Hematopoietic multipotent progenitor cell (in vitro differentiated cells): ENCODE data around the gene MED17. TPM values are rescaled to one million over a fixed set of nuclear protein-coding genes. Genes with fewer than 3 reads are reported as not detected.

Experiments used
- DNase-seq, 3 donors: peaks; one replicate each; pipeline ENCODE4 v3.0.0-alpha.2; 2011 to 2015; ENCODE audit warnings: low read depth in 2 of 3, low spot score in 2 of 3
- total RNA-seq: library from RNA; depleted of rRNA; stranded (reverse); fragments of >200 nt; gene quantifications from one replicate; pipeline ENCODE4 v1.2.3, GENCODE V29; 2012

MED17 gene, protein sequence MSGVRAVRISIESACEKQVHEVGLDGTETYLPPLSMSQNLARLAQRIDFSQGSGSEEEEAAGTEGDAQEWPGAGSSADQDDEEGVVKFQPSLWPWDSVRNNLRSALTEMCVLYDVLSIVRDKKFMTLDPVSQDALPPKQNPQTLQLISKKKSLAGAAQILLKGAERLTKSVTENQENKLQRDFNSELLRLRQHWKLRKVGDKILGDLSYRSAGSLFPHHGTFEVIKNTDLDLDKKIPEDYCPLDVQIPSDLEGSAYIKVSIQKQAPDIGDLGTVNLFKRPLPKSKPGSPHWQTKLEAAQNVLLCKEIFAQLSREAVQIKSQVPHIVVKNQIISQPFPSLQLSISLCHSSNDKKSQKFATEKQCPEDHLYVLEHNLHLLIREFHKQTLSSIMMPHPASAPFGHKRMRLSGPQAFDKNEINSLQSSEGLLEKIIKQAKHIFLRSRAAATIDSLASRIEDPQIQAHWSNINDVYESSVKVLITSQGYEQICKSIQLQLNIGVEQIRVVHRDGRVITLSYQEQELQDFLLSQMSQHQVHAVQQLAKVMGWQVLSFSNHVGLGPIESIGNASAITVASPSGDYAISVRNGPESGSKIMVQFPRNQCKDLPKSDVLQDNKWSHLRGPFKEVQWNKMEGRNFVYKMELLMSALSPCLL
- 41.5 TPM for total RNA-seq

DNA sequence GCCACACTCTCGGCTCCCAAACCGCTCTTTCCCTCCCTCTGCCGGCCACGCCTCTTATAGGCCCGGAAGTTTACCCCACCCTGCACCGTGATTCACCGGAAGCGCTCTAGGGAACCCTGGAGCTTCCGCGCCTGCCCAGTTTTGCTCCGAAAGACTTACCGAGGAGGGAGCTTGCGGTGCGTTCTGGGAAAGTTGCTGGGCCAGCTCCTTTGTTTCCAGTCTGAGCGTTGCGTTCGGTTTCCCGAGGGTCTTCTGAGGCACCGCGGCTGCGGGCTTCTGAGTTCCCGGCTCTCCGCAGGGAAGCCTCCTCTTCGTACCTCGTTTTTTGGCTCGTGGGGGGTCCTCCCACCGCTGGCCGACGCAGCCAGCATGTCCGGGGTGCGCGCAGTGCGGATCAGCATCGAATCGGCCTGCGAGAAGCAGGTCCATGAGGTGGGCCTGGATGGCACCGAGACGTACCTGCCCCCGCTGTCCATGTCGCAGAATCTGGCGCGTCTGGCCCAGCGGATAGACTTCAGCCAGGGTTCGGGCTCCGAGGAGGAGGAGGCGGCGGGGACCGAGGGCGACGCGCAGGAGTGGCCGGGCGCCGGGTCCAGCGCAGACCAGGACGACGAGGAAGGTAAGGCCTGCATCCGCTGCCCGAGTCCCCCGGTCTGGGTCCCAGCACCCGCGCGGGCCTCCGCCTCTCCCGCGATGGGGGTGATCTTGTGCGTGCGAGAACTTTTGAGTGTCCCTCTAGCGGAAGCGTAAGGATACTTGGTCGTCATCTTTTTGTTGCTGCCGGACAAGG lies at the start of gene MED17:
Gene MED17, plus strand, starts transcription at position 138 of the 790 bp plus-strand sequence. Its CDS starts 232 bp downstream, at position 370.
- peak; percentile 70 to 93 (median 92) for DNase-seq

DNA sequence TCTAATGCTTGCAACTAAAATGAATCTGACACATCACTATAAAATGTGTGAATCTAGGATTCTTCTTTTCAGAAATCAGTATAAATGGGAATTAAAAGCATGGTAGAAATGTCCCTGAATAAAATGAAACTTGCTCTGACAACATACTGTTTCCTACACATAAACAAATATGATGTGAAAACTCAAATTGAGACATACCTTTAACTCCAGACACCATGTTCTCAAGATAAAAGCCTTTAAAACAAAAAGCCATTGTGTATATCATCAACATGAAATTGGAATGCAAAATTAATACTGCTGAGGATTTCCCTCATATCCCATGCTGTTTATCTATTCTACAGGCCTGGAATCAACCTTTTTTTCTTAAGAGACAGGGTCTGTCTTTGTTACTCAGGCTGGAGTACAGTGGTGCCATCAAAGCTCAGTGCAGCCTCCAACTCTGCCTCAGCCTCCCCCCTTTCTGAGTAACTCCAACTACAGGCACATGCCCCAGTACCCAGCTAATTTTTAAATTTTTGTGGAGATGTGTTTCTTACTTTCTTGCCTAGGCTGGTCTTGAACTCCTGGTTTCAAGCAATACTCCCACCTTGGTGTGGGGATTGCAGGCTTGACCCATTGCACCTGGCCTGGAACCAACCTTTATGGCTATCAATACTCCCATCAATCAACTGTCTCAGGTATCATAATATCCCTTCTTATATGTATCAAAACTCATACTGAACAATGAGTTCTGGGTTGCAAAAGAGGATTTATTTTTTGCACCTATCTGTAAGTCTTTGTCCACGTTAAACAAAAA lies 49.5 kb upstream of the MED17 start:
- no peak for DNase-seq

GRCh38 chr11:93735627-93736026 lies 48.5 kb upstream of the MED17 start:
- DNase-seq, result no peak

GRCh38 chr11:93736129-93736528 lies 48.0 kb upstream of the MED17 start:
- no peak for DNase-seq

- DNase-seq, result peak in 1 of 3 donors; percentile 21
Measured at GRCh38 chr11:93737904-93738612, 46.0 kb upstream of the MED17 start.

DNA sequence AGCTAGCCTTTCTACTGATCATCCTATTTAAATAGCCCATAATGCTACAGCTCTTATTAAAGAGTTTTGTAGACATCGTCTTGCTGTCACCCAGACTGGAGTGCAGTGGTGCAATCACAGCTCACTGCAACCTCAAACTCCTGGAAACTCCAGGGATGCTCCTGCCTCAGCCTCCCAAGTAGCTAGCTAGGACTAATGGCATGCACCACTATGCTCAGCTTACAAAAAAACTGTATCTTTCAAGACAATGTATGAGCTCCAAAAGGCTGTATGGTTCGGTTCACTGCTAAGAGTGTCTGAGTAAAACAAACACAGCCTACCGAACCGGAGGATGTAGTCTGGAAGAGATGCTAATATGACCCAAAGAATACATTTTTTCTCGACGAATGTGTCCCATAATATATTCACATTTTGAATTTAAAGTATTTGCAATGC lies 45.4 kb upstream of the MED17 start:
- no peak for DNase-seq

DNA sequence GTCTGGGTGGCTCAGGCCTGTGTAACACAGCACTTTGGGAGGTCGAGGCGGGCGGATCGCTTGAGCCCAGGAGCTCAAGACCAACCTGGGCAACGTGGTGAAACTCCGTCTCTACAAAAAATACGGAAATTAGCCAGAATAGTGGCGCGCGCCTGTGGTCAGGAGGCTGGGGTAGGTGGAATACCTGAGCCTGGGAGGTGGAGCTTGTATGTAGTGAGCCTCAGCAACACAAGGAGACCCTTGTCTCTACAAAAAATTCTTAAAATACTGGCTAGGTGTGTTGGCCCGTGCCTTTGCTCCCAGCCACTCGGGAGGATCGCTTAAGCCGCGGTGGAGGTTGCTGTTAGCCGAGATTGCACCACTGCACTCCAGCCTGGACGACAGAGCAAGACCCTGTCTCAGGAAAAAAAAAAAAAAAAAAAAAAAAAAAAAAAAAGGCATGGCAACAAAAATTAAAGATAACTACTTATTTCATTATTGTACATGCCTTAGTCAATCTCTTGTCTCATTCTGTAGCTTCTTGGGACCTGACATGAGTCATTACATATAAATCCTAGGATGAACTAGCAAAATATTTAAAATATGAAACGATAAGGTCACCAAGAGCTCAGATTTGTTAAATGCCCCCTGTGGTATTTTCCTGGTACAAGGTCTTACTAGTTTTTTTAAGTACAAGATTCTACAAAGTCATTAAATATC lies 43.9 kb upstream of the MED17 start:
- DNase-seq, result no peak

DNA sequence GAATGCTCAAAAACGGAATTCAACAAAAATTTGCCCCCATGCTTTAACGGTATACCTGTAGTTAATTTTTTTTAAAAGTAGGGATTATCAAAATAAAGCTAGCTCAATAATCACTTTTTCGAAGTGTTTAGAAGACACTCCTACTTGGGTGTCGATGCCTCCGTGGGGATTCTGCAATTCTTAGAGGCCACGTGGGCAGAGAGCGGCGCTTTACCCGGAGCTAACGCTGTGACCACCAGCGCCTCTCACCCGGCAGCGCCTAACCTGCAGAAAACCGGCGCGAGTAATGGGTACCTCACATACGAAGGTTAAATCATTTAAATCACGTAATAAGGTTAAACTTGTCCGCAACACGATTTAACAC lies 43.4 kb upstream of the MED17 start:
- peak; percentile 35 to 73 (median 42) for DNase-seq

DNA sequence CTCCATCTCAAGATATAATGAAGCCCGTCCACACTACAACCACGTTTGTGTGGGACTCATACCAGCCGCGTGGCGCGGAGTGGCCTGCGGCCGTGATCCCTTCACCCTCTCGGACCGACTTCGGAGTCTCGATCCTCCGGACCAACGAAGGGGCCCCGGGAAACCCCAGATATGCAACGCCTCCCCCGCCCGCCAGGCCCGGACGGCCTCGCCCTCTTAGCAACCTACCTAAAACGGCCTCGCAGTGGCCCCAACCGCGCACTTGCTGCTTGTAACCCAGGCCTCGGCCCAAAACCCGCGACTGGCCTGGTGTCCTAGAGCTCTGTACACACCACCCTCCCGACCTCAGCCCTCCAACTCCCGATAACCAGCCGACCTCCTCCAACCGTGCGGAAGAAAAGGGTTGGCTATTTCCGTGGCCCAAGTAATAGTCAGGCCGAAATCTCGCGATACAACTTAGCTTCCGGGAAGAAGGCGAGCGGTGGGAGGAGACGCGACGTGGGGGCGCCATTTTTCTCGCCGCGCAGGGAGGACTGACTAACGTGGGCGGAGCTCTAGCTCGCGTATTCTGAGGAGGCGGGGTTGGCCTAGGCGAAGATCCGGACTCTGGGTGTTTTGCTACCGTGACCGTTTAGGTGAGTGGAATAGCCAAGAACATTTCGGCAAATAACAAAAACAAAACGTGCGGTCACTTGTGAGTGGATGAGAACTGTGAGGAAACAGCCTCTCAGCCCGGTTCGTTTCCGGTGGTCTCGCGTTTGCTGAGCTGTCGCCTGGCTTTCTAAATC lies 42.8 kb upstream of the MED17 start, which contains the start of the genes C11orf54 and TAF1D:
Gene C11orf54, plus strand, starts transcription at position 579 of the 788 bp plus-strand sequence. CDS start 5,722 bp downstream, outside the sequence.
Gene TAF1D, minus strand, starts transcription at position 402 of the 788 bp plus-strand sequence. CDS start 2,191 bp downstream, outside the sequence.
- DNase-seq, result peak; percentile 94 to 99 (median 99)

- DNase-seq, result no peak
Measured at GRCh38 chr11:93741882-93742226, 42.2 kb upstream of the MED17 start.

DNA sequence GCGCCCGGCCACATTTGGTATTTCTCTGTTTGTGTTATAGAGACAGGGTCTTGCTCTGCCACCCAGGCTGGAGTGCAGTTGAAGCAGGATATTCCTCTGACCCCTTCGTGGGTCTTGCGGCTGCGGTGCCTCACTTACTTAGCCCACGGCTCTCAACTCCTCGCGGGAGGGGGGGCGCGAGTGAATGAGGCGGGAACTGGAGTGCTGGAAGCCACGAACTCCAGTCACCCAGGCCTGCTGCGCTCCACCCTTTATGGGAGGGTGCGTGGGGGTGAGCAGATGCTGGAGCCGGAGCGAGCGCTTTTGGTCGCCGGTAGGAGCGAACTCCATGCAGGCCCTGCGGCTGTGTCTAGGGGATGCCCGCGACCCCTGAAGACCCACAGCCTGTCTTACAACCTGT lies 40.8 kb upstream of the MED17 start:
- no peak for DNase-seq

DNA sequence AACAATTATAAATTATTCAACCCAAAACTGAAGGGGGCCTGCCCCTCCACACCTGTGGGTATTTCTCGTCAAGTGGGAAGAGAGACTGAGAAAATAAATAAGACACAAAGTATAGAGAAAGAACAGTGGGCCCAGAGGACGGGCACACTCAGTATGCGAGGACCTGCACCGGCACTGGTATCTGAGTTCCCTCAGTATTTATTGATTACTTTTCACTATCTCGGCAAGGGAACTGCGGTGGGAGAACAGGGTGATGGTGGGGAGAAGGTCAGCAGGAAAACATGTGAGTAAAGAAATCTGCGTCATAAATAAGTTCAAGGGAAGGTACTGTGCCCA lies 39.4 kb upstream of the MED17 start:
- DNase-seq, result no peak

- DNase-seq, result peak in 2 of 3 donors; percentile 41 to 69
Measured at GRCh38 chr11:93745005-93745755, 38.9 kb upstream of the MED17 start.

DNA sequence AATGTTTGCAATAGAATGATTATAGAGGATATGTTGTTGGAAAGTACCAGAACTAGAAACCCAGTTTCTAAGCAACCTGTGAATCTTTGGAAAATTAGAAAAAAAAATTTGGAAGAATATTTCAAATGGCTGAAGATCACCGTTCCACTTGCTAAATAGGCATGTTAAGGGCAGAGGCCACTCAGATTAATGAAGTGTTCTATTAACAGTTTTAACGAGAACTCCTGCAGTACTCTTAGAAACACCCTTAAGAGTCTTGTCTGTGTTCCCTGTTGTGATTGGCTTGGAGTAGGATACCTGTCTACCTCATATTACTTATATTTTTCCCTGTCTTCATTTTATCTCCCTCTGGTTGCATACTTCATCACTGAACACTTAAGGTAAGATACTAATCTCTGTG lies 38.0 kb upstream of the MED17 start:
- no peak for DNase-seq

GRCh38 chr11:93747122-93747521 lies 37.0 kb upstream of the MED17 start:
- DNase-seq, result no peak

DNA sequence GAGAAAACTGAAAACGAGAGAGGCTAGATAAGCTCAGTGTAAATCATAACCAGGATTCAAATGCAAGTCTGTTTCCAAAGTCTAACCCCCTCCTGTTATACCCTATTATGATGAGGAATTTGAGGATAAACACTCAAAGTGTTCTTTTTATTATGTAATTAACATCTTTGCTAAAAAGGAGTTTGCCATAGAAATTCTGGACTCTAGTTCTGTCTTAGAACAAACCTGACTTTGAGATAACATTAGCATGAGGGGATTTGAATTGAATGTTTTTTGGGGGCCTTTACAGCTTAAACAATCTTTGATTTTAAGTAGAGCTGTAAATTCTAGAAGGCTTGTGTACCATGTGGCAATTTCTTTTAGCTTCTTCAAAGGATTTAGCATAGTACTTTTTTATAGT lies 33.1 kb upstream of the MED17 start:
- no peak for DNase-seq

GRCh38 chr11:93753241-93753640 lies 30.8 kb upstream of the MED17 start:
- DNase-seq, result no peak

- DNase-seq, result no peak
Measured at GRCh38 chr11:93756748-93757147, 27.3 kb upstream of the MED17 start.
